Esophagus muscularis mucosa (tissue), 4 donors: ENCODE data around the gene KRT77. TPM values are rescaled to one million over a fixed set of nuclear protein-coding genes. Genes with fewer than 3 reads are reported as not detected.

Experiments
- DNase-seq: peaks from one replicate; pipeline ENCODE4 v3.0.0-alpha.2; 2017; ENCODE audit errors: extremely low spot score
- H3K27ac ChIP-seq, 4 donors: fragments of 200-600 bp; sonication (generic); replicated peaks in 1 of 4; 1 replicate in 3 of 4; 2 replicates in 1 of 4; pipeline ENCODE4 v1.5.1; 2016 to 2019; ENCODE audit warnings: mild to moderate bottlenecking in 1 of 4
- H3K27me3 ChIP-seq, 4 donors: fragments of 200-600 bp; sonication (generic); one replicate each; pipeline versions ENCODE4 v1.5.1 to v1.6.0; 2016 to 2019
- H3K36me3 ChIP-seq, 4 donors: fragments of 200-600 bp; sonication (generic); one replicate each; pipeline ENCODE4 v1.5.1; 2016 to 2019
- H3K4me1 ChIP-seq, 4 donors: fragments of 200-600 bp; sonication (generic); one replicate each; pipeline ENCODE4 v1.5.1; 2016 to 2019
- H3K4me3 ChIP-seq, 4 donors: fragments of 200-600 bp; sonication (generic); 1 replicate in 2 of 4; 2 replicates in 2 of 4; pipeline ENCODE4 v1.5.1; 2016 to 2019; ENCODE audit warnings: mild to moderate bottlenecking in 4 of 4, moderate library complexity in 1 of 4
- H3K9me3 ChIP-seq, 4 donors: fragments of 200-600 bp; sonication (generic); 1 replicate in 3 of 4; 2 replicates in 1 of 4; pipeline ENCODE4 v1.5.1; 2016 to 2019
- EP300 ChIP-seq: sonication (generic); formaldehyde crosslinking; IDR thresholded peaks from one replicate; pipeline ENCODE4 v1.6.1; 2017; ENCODE audit warnings: antibody characterized with exemption
- POLR2A ChIP-seq: fragments of 450-650 bp; IDR thresholded peaks from one replicate; pipeline ENCODE4 v1.6.1; 2017; ENCODE audit warnings: antibody characterized with exemption, moderate library complexity, mild to moderate bottlenecking, low read depth
- POLR2AphosphoS5 ChIP-seq, 2 donors: sonication (generic); formaldehyde crosslinking; IDR thresholded peaks; one replicate each; pipeline ENCODE4 v1.6.1; 2017; ENCODE audit warnings: antibody characterized with exemption in 2 of 2
- WGBS: methylation state at CpG from one replicate; pipeline ENCODE4 v1.1.5; 2018; 5-methylcytosine and 5-hydroxymethylcytosine counted together
- intact Hi-C: fragments of 100-400 bp; cut with DNase I; formaldehyde crosslinking; loops from one replicate; pipeline ENCODE4 v1.15.1; 2023
- total RNA-seq, 4 donors: library from RNA; depleted of rRNA; stranded (reverse); fragments of >200 nt; gene quantifications; one replicate each; pipeline versions ENCODE4 v1.1.0 to v1.2.1, GENCODE V29; 2016
- TF ChIP-seq, protein P1 (sequence below), 3 experiments: fragments of 200-600 bp in 2 of 3; fragments of 450-650 bp in 1 of 3; sonication (generic) in 2 of 3; IDR thresholded peaks; one replicate each; pipeline ENCODE4 v1.5.1; 2017 to 2019; ENCODE audit warnings: antibody characterized with exemption in 3 of 3, mild to moderate bottlenecking in 2 of 3, moderate library complexity in 1 of 3

KRT77 gene
- total RNA-seq, 4 donors from 2014 or later = not detected

- 77% methylated on average over 2 of the region's 2 CpGs for WGBS
- no peak for DNase-seq
- H3K27ac ChIP-seq = no peak overlapping the region
- H3K36me3 ChIP-seq = no peaks in the 10 kb centered on the region
- H3K4me1 ChIP-seq = peaks cover 10 to 24% (median 15%) of the 10 kb centered on the region in 4 donors
- no peaks in the 10 kb centered on the region for H3K9me3 ChIP-seq
- H3K27me3 ChIP-seq = peaks cover 0 to 72% (median 0%) of the 10 kb centered on the region in 4 donors
- intact Hi-C loops = no loop called here
- TF ChIP-seq EP300 = no peak
- TF ChIP-seq, protein P1, sequence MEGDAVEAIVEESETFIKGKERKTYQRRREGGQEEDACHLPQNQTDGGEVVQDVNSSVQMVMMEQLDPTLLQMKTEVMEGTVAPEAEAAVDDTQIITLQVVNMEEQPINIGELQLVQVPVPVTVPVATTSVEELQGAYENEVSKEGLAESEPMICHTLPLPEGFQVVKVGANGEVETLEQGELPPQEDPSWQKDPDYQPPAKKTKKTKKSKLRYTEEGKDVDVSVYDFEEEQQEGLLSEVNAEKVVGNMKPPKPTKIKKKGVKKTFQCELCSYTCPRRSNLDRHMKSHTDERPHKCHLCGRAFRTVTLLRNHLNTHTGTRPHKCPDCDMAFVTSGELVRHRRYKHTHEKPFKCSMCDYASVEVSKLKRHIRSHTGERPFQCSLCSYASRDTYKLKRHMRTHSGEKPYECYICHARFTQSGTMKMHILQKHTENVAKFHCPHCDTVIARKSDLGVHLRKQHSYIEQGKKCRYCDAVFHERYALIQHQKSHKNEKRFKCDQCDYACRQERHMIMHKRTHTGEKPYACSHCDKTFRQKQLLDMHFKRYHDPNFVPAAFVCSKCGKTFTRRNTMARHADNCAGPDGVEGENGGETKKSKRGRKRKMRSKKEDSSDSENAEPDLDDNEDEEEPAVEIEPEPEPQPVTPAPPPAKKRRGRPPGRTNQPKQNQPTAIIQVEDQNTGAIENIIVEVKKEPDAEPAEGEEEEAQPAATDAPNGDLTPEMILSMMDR (IDR thresholded peaks at IDR 0.05) = no peak
- no peak for TF ChIP-seq POLR2AphosphoS5 (IDR thresholded peaks at IDR 0.05)
- no peak for TF ChIP-seq POLR2A
- no peak overlapping the region for H3K4me3 ChIP-seq
Observed at GRCh38 chr12:52688481-52688880, 14.8 kb downstream of the KRT77 start.

DNA sequence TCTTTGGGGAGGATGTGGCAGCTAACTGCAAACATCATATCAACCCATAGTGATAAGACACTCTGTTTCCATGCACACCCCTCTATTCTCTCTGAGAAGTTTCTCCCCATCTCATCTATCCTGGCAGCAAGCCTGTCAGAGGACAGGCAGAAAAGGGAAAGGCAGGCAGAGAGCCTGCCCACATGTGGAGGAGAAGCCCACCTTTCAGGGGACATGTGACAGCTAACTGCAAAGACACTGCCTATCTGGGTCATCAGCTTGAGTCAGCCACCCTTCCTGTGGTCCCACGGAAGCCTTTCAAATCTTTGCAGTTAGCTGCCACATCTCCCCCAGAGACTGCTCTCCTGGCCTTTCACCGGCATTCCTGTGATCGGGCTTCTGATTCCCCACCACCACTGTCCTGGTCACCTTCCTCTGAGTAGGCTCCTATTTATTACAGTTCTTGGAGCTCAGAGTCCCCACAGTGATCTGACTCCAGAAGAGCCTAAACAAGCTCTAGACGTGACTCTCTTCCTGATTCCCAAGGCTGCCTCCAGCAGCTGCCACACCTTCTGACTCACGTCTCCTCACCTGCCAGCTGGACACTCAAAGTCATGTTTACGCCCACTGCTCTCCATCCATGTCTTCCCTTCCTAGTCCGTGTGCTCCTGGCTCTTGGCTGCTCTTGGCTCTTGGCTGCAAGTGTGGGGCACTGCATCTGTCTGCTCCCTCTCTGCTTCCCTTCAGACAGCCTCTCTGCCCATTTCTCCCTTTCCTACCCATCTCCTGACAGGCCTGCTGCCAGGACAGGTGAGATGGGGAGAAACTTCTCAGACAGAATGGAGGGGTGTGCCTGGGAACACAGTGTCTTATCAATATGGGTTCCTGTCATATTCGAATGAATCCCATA is 15.6 kb downstream of the KRT77 start:
- no peak overlapping the region for H3K4me3 ChIP-seq
- intact Hi-C loops = no loop called here
- no peaks in the 10 kb centered on the region for H3K36me3 ChIP-seq
- no peaks in the 10 kb centered on the region for H3K9me3 ChIP-seq
- H3K27me3 ChIP-seq = peaks cover 0 to 70% (median 0%) of the 10 kb centered on the region in 4 donors
- WGBS = 84% methylated on average over 8 of the region's 8 CpGs
- TF ChIP-seq, protein P1 (IDR thresholded peaks at IDR 0.05) = no peak
- TF ChIP-seq POLR2A (no peak), EP300 (no peak), POLR2AphosphoS5 (IDR thresholded peaks at IDR 0.05) (no peak)
- no peak overlapping the region for H3K27ac ChIP-seq
- no peak for DNase-seq
- peaks cover 10 to 28% (median 15%) of the 10 kb centered on the region in 4 donors for H3K4me1 ChIP-seq

DNA sequence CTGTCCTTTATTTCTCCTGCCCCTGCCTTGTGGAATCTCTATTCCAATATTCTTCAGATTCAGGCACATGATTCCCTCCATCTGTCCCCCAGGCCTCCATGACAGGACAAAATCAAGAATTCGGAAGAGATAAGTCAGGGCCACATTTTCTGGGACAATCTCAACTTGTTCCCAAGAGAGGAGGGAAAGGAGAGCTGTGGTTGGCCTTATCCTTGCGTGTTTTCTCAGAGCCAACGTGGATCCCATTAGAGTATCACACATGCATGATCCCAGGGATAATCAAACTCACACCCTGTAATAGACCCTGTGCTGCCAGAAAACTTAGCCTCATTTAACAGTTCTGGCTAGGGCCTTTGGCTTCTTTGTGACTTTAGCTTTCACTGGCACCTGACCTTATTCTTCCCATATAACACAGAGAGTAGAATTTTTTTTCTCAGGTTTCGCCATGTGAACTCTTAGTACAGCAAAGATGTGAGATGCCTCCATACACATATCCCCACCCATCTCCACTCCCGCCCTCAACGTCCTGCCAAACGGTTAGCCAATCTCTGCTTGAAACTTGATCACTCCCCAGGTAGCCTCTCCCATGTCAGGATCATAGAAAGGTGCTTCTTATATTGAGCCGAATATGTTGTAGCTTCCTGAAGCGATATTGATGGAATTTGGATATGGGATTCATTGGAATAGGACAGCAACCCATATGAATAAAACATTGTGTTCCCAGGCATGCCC is 16.4 kb downstream of the KRT77 start:
- DNase-seq = no peak
- no peaks in the 10 kb centered on the region for H3K9me3 ChIP-seq
- TF ChIP-seq POLR2A (no peak), POLR2AphosphoS5 (IDR thresholded peaks at IDR 0.05) (no peak), EP300 (no peak)
- TF ChIP-seq, protein P1 (IDR thresholded peaks at IDR 0.05) = no peak
- H3K4me3 ChIP-seq = no peak overlapping the region
- WGBS = 86% methylated on average over 9 of the region's 9 CpGs
- peaks cover 0 to 62% (median 0%) of the 10 kb centered on the region in 4 donors for H3K27me3 ChIP-seq
- no peak overlapping the region for H3K27ac ChIP-seq
- H3K4me1 ChIP-seq = peaks cover 10 to 28% (median 19%) of the 10 kb centered on the region in 4 donors
- intact Hi-C loops = no loop called here
- H3K36me3 ChIP-seq = no peaks in the 10 kb centered on the region

GRCh38 chr12:52686063-52686462 is 17.3 kb downstream of the KRT77 start:
- Histone ChIP-seq H3K9me3 (no peaks in the 10 kb centered on the region), H3K4me3 (no peak overlapping the region), H3K36me3 (no peaks in the 10 kb centered on the region), H3K27ac (no peak overlapping the region), H3K4me1 (peaks cover 6 to 20% (median 13%) of the 10 kb centered on the region in 4 donors), H3K27me3 (peaks cover 0 to 55% (median 0%) of the 10 kb centered on the region in 4 donors)
- TF ChIP-seq, protein P1 (IDR thresholded peaks at IDR 0.05) = no peak
- TF ChIP-seq POLR2AphosphoS5 (IDR thresholded peaks at IDR 0.05) (no peak), POLR2A (no peak), EP300 (no peak)
- intact Hi-C loops = no loop called here
- WGBS = 83% methylated on average over 3 of the region's 3 CpGs
- no peak for DNase-seq
